MCF 10A (cell line): ENCODE results near the gene LBX1. TPM values are rescaled to one million over a fixed set of nuclear protein-coding genes. Genes with fewer than 3 reads are reported as not detected.
"Not testable (repeated sequence)": the region's sequence is repeated elsewhere in the genome, so short reads cannot be mapped to it uniquely, and the experiment has no call there.

Experiments used
- BruUV-seq: library from RNA; stranded (reverse); fragments of 400-500 nt; replicated peaks from 2 replicates; lab custom pipeline; 2021; lab: Mats Ljungman, UMichigan
- CTCF ChIA-PET: fragments of 300-600 bp; sonication (Branson Sonifier 250); formaldehyde crosslinking; extraction: SDS; loops from one replicate; lab custom pipeline; 2021; ENCODE audit warnings: antibody characterized with exemption, inconsistent platforms; lab: Yijun Ruan, JAX
- POLR2A ChIA-PET: fragments of 300-600, 350-650 bp; sonication (Branson Sonifier 250); formaldehyde crosslinking; extraction: SDS; loops from one replicate; lab custom pipeline; 2020; ENCODE audit warnings: antibody characterized with exemption, inconsistent platforms; lab: Yijun Ruan, JAX
- DNase-seq: peaks from one replicate; pipeline ENCODE4 v3.0.0-alpha.2; 2018; ENCODE audit not compliant: unreplicated experiment
- H3K27ac Mint-ChIP-seq: one replicate; pipeline ENCODE4 v1.8.0; 2022; ENCODE audit warnings: mild to moderate bottlenecking, low read depth, mixed read lengths; ENCODE audit not compliant: unreplicated experiment
- H3K27me3 Mint-ChIP-seq: one replicate; pipeline ENCODE4 v1.8.0; 2022; ENCODE audit warnings: mixed read lengths; ENCODE audit not compliant: insufficient read depth, unreplicated experiment
- H3K36me3 Mint-ChIP-seq: one replicate; pipeline ENCODE4 v1.8.0; 2022; ENCODE audit warnings: mild to moderate bottlenecking, moderate library complexity, mixed read lengths; ENCODE audit not compliant: insufficient read depth, unreplicated experiment
- H3K4me1 Mint-ChIP-seq: one replicate; pipeline ENCODE4 v1.8.0; 2022; ENCODE audit warnings: mixed read lengths; ENCODE audit not compliant: insufficient read depth, unreplicated experiment
- H3K4me3 Mint-ChIP-seq: one replicate; pipeline ENCODE4 v1.8.0; 2022; ENCODE audit warnings: mild to moderate bottlenecking, moderate library complexity, mixed read lengths; ENCODE audit not compliant: unreplicated experiment
- H3K9me3 Mint-ChIP-seq: one replicate; pipeline ENCODE4 v1.8.0; 2022; ENCODE audit warnings: mixed read lengths; ENCODE audit not compliant: unreplicated experiment
- intact Hi-C: fragments of 100-400 bp; cut with micrococcal nuclease; formaldehyde crosslinking; loops from 2 replicates; pipeline ENCODE4 v1.14.1; 2022
- total RNA-seq: library from RNA; stranded (reverse); gene quantifications from 2 replicates; pipeline ENCODE4 v1.2.3, GENCODE V29; 2022
- TF ChIP-seq, protein P1 (sequence below): fragments of 200-600 bp; IDR thresholded peaks from one replicate; pipeline ENCODE4 v1.8.0; 2022; ENCODE audit warnings: antibody characterized with exemption, mild to moderate bottlenecking; ENCODE audit not compliant: unreplicated experiment

LBX1 gene
- total RNA-seq, 1 experiment from 2014 or later, result not detected

DNA sequence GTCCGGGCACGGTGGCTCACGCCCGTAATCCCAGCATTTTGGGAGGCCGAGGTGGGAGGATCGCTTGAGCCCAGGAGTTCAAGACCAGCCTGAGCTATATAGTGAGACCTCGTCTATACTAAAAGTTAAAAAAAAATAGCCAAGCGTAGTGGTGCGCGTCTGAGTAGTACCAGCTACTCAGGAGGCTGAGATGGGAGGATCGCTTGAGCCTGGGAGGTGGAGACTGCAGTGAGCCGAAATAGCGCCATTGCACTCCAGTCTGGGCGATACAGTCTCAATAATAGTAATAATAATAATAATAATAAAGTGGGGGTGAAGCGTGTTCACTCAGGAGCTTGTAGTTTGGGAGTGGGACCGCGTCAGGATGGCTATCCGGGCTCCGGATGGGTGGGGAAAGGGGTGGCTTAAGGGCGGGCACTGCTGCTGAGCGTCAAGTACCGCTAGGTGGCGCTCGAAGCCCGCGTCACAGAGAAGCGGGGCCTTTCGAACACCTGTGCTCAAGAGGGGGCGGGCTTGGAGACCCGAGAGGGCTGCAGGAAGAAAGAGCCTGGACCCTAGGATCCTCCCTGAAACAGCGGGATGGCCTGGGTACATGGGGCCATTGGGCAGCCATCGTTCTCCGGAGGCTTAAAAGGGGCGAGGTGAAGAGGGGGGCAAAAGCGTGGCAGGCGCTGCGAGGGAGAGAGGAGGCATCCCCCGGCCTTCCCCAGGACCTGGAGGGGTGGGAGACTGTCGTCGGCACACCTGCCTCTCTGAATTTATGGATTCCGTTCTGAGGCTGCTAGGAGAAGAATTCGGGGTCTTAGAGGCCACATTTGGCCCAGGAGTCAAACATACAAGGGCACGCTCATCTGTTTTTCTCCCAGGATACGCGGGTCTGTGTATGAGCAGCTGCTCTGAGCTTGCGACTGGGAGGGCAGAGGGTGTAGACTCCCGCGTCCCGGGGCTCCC, 14.5 kb downstream of the LBX1 start:
- TF ChIP-seq, protein P1, sequence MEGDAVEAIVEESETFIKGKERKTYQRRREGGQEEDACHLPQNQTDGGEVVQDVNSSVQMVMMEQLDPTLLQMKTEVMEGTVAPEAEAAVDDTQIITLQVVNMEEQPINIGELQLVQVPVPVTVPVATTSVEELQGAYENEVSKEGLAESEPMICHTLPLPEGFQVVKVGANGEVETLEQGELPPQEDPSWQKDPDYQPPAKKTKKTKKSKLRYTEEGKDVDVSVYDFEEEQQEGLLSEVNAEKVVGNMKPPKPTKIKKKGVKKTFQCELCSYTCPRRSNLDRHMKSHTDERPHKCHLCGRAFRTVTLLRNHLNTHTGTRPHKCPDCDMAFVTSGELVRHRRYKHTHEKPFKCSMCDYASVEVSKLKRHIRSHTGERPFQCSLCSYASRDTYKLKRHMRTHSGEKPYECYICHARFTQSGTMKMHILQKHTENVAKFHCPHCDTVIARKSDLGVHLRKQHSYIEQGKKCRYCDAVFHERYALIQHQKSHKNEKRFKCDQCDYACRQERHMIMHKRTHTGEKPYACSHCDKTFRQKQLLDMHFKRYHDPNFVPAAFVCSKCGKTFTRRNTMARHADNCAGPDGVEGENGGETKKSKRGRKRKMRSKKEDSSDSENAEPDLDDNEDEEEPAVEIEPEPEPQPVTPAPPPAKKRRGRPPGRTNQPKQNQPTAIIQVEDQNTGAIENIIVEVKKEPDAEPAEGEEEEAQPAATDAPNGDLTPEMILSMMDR, result peak; percentile 95
- H3K4me1 Mint-ChIP-seq, result peaks cover 4% of the 10 kb centered on the region
- peak; percentile 68 for DNase-seq
- peaks cover 49% of the 10 kb centered on the region for H3K27me3 Mint-ChIP-seq
- ChIA-PET CTCF (interaction anchor here (0.6 to 5.5 kb wide), 110 partner anchors 9 to 1016 kb away, joined by 3 to 183 read pairs (median 5); partner anchors contain the start of genes BTRC, DPCD, LBX1 and NPM3), POLR2A (interaction anchor here (0.6 to 2.2 kb wide), 7 partner anchors 59 to 395 kb away, joined by 3 to 15 read pairs (median 3); no protein-coding TSS in a partner anchor)
- H3K9me3 Mint-ChIP-seq, result no peaks in the 10 kb centered on the region
- intact Hi-C loops, result loop anchor here (1.0 kb wide), 1 partner anchor 228 kb away; no protein-coding TSS in a partner anchor
- no peak overlapping the region for H3K27ac Mint-ChIP-seq
- BruUV-seq, result no TSS peak
- no peaks in the 10 kb centered on the region for H3K36me3 Mint-ChIP-seq
- peak overlapping the region; percentile 75 for H3K4me3 Mint-ChIP-seq

DNA sequence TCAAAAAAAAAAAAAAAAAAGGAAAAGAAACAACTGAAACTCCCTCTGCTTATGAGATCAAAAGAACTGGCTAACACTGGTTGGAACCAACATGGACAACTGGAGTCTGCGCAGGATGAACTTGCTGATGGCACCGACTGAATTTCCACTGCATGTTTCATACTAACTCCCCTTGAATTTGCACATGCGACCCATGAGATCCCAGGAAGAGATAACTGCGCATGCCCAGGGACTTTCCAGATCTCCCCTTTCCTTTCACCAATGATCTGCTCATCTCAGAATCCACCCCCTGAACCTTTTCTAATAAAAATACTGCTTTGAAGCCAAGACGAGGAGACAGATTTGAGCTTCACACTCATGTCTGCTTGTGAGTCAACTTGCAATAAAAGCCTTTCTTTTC, 20.7 kb downstream of the LBX1 start:
- ChIA-PET CTCF (interaction anchor here (0.5 to 1.9 kb wide), 6 partner anchors 35 to 424 kb away, joined by 3 to 5 read pairs (median 4); no protein-coding TSS in a partner anchor), POLR2A (no interaction called here)
- Mint-ChIP-seq H3K27ac (no peak overlapping the region), H3K27me3 (peaks cover 68% of the 10 kb centered on the region), H3K36me3 (no peaks in the 10 kb centered on the region), H3K9me3 (no peaks in the 10 kb centered on the region), H3K4me1 (no peaks in the 10 kb centered on the region), H3K4me3 (no peak overlapping the region)
- no TSS peak for BruUV-seq
- intact Hi-C loops, result no loop called here
- no peak for DNase-seq
- TF ChIP-seq, protein P1, result no peak

DNA sequence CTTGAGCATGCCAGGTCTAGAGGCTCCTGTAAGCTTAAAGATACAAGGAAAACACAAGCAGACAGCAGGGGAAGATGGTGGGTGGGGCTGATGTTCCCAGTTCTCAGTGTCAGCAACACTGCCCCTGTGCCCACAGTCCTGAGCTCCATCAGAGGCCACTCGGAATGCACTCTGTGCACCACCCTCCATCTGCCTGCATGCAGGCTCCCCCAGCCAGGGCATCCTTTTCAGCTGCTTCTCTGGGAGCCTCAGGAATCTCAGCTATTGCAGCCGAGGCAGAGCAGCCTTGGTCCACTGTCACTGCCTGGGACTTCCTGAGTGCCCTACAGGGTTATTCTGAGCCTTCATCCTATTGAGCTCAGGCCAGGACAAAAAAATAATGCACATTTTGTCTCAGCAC, 22.2 kb downstream of the LBX1 start:
- no peak overlapping the region for H3K4me3 Mint-ChIP-seq
- no peaks in the 10 kb centered on the region for H3K4me1 Mint-ChIP-seq
- intact Hi-C loops, result no loop called here
- BruUV-seq, result no TSS peak
- no peak overlapping the region for H3K27ac Mint-ChIP-seq
- POLR2A ChIA-PET, result no interaction called here
- CTCF ChIA-PET, result interaction anchor here (0.8 to 1.9 kb wide), 5 partner anchors 34 to 365 kb away, joined by 3 to 9 read pairs (median 5); no protein-coding TSS in a partner anchor
- H3K27me3 Mint-ChIP-seq, result peaks cover 77% of the 10 kb centered on the region
- TF ChIP-seq, protein P1, result no peak
- H3K36me3 Mint-ChIP-seq, result no peaks in the 10 kb centered on the region
- DNase-seq, result no peak
- H3K9me3 Mint-ChIP-seq, result no peaks in the 10 kb centered on the region

DNA sequence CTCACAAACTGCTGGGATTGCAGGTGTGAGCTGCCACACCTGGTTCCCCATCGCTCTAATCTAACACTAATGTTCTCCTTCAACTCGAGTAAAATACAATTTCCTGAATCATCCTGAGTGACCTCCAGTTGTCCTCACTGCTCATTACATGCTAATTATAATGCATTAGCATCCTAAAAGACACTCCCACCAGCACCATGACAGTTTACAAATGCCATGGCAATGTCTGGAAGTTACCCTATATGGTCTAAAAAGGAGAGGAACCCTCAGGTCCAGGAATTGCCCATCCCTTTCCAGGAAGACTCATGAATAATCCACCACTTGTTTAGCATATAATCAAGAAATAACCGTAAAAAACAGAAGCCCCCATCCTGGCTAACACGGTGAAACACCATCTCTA, 26.6 kb downstream of the LBX1 start:
- H3K36me3 Mint-ChIP-seq, H3K4me1 Mint-ChIP-seq, DNase-seq, H3K4me3 Mint-ChIP-seq, H3K27ac Mint-ChIP-seq, intact Hi-C loops, H3K9me3 Mint-ChIP-seq, BruUV-seq: not testable (repeated sequence)
- CTCF ChIA-PET, result interaction anchor here (0.6 to 2.1 kb wide), 3 partner anchors 11 to 1740 kb away, joined by 3 to 14 read pairs (median 3); no protein-coding TSS in a partner anchor
- POLR2A ChIA-PET, result interaction anchor here (0.6 kb wide), 1 partner anchor 168 kb away, joined by 3 read pairs; no protein-coding TSS in a partner anchor
- H3K27me3 Mint-ChIP-seq, result peaks cover 33% of the 10 kb centered on the region

DNA sequence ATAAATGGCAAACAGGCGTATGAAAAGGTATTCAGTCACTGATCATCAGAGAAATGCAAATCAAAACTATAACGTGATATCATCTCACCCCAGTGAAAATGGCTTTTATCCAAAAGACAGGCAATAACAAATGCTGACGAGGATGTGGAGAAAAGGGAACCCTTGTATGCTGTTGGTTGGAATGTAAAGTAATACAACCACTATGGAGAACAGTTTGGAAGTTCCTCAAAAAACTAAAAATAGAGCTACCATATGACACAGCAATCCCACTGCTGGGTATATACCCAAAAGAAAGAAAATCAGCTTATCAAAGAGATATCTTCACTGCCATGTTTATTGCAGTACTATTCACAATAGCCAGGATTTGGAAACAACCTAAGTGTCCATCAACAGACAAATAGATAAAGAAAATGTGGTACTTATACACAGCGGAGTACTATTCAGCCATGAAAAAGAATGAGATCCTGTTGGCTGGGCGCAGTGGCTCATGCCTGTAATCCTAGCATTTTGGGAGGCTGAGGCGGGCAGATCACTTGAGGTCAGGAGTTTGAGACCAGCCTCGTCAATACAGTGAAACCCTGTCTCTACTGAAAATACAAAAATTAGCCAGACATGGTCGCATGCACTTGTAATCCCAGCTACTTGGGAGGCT, 30.8 kb downstream of the LBX1 start:
- CTCF ChIA-PET, result interaction anchor here (0.7 kb wide), 1 partner anchor 37 kb away, joined by 3 read pairs; no protein-coding TSS in a partner anchor
- DNase-seq, H3K4me3 Mint-ChIP-seq, H3K9me3 Mint-ChIP-seq, POLR2A ChIA-PET, H3K4me1 Mint-ChIP-seq, BruUV-seq, H3K36me3 Mint-ChIP-seq, H3K27ac Mint-ChIP-seq, intact Hi-C loops: not testable (repeated sequence)
- H3K27me3 Mint-ChIP-seq, result peaks cover 19% of the 10 kb centered on the region
